HCT116 (cell line): Measurements from ENCODE around the gene SNX2. TPM values are rescaled to one million over a fixed set of nuclear protein-coding genes. Genes with fewer than 3 reads are reported as not detected.
A peak's percentile ranks its signal among the peaks of the same experiment; 100 is the strongest.

Experiments used
- ATAC-seq: fragments of 200-7000 bp; cut with Tn5 transposase; 2 replicates; pipeline ENCODE4 v1.9.1; 2020; ENCODE audit warnings: mild to moderate bottlenecking, moderate library complexity
- Bru-seq: library from RNA; stranded (reverse); fragments of 400-500 nt; gene quantifications from one replicate; lab custom pipeline; 2021; lab: Mats Ljungman, UMichigan
- BruChase-seq, 2 experiments: library from RNA; stranded (reverse); fragments of 400-500 nt; gene quantifications; one replicate each; lab custom pipeline; 2021; lab: Mats Ljungman, UMichigan
- BruUV-seq: library from RNA; stranded (reverse); fragments of 400-500 nt; replicated peaks from 2 replicates; lab custom pipeline; 2021; lab: Mats Ljungman, UMichigan
- CTCF ChIA-PET: fragments of 300-600 bp; sonication (Branson Sonifier 250); formaldehyde crosslinking; loops from one replicate; lab custom pipeline; 2021; ENCODE audit warnings: antibody characterized with exemption; lab: Charles Lee
- POLR2A ChIA-PET: fragments of 300-600, 350-600 bp; sonication (Branson Sonifier 250); formaldehyde crosslinking; loops from one replicate; lab custom pipeline; 2021; ENCODE audit warnings: antibody characterized with exemption; lab: Charles Lee
- RAD21 ChIA-PET, 2 experiments: fragments of 300-600 bp; sonication (Branson Sonifier 250); formaldehyde crosslinking; loops; one replicate each; lab custom pipeline; 2023; ENCODE audit warnings: low total read pairs in 2 of 2; ENCODE audit not compliant: uncharacterized antibody in 2 of 2, unreplicated experiment in 2 of 2, low non-redundant PET in 1 of 2; lab: Charles Lee
- DNase-seq: peaks from one replicate; pipeline ENCODE4 v3.0.0-alpha.2; 2010; ENCODE audit warnings: low read depth, low spot score
- H2AFZ ChIP-seq: fragments of 200-600 bp; shearing (Covaris generic), sonication (generic); 2 replicates; pipeline ENCODE4 v1.6.1; 2017; ENCODE audit warnings: low read depth, mixed run types, mixed read lengths, antibody characterized with exemption, low read length; ENCODE audit not compliant: poor library complexity, severe bottlenecking
- H3K27ac ChIP-seq: 2 replicates; pipeline ENCODE4 v1.5.1; 2012; ENCODE audit warnings: low read depth, low read length
- H3K27me3 ChIP-seq: fragments of 200-600 bp; sonication (generic); 2 replicates; pipeline ENCODE4 v1.6.1; 2016; ENCODE audit warnings: mixed run types, low read length, mixed read lengths; ENCODE audit not compliant: insufficient read depth
- H3K36me3 ChIP-seq, 2 experiments: fragments of 200-500 bp in 1 of 2; fragments of 200-600 bp in 1 of 2; sonication (Bioruptor generic) in 1 of 2; sonication (generic) in 1 of 2; 2 replicates each; pipeline versions ENCODE4 v1.5.1 to v1.6.1; 2014 to 2016; ENCODE audit warnings: low read length in 2 of 2, inconsistent platforms in 1 of 2, mixed read lengths in 1 of 2, mixed run types in 1 of 2; ENCODE audit not compliant: insufficient read depth in 2 of 2, control insufficient read depth in 1 of 2
- H3K4me1 ChIP-seq, 2 experiments: fragments of 200-600 bp in 1 of 2; sonication (generic) in 1 of 2; 2 replicates each; pipeline versions ENCODE4 v1.5.1 to v1.6.1; 2012 to 2017; ENCODE audit warnings: low read length in 2 of 2, inconsistent platforms in 1 of 2, mild to moderate bottlenecking in 1 of 2, mixed read lengths in 1 of 2, mixed run types in 1 of 2, moderate library complexity in 1 of 2; ENCODE audit not compliant: insufficient read depth in 2 of 2, control insufficient read depth in 1 of 2
- H3K4me2 ChIP-seq: fragments of 200-600 bp; sonication (generic); 2 replicates; pipeline ENCODE4 v1.6.1; 2017; ENCODE audit warnings: mixed run types, low read length, mixed read lengths
- H3K4me3 ChIP-seq, 2 experiments: fragments of 200-600 bp in 1 of 2; sonication (generic) in 1 of 2; replicated peaks in 1 of 2; 2 replicates each; pipeline ENCODE4 v1.5.1; 2011 to 2016; ENCODE audit warnings: low read length in 2 of 2, control low read depth in 1 of 2, low read depth in 1 of 2, mild to moderate bottlenecking in 1 of 2, mixed read lengths in 1 of 2, mixed run types in 1 of 2
- H3K79me2 ChIP-seq: fragments of 200-600 bp; sonication (generic); 2 replicates; pipeline ENCODE4 v1.6.1; 2017; ENCODE audit warnings: mild to moderate bottlenecking, mixed run types, low read length, moderate library complexity, mixed read lengths; ENCODE audit not compliant: insufficient read depth
- H3K9ac ChIP-seq: fragments of 200-600 bp; sonication (generic); 2 replicates; pipeline ENCODE4 v1.6.1; 2016; ENCODE audit warnings: low read length, mixed read lengths
- H3K9me2 ChIP-seq: fragments of 200-600 bp; sonication (generic), shearing (Covaris generic); 2 replicates; pipeline ENCODE4 v1.6.1; 2017; ENCODE audit warnings: mixed run types, mild to moderate bottlenecking, moderate library complexity; ENCODE audit not compliant: insufficient read depth
- H3K9me3 ChIP-seq, 2 experiments: fragments of 200-500 bp in 1 of 2; fragments of 200-600 bp in 1 of 2; sonication (Bioruptor generic) in 1 of 2; sonication (generic) in 1 of 2; 2 replicates each; pipeline ENCODE4 v1.6.1; 2014 to 2017; ENCODE audit warnings: low read length in 2 of 2, mixed read lengths in 2 of 2, inconsistent platforms in 1 of 2, low read depth in 1 of 2, mild to moderate bottlenecking in 1 of 2, mixed run types in 1 of 2, moderate library complexity in 1 of 2; ENCODE audit not compliant: control insufficient read depth in 1 of 2, insufficient read depth in 1 of 2
- H4K20me1 ChIP-seq: fragments of 200-600 bp; sonication (generic), shearing (Covaris generic); 2 replicates; pipeline ENCODE4 v1.6.1; 2017; ENCODE audit warnings: mixed run types, mild to moderate bottlenecking, moderate library complexity; ENCODE audit not compliant: insufficient read depth
- CBX3 ChIP-seq: IDR thresholded peaks from 2 replicates; pipeline ENCODE4 v1.6.1; 2012; ENCODE audit warnings: low read depth
- CEBPB ChIP-seq: IDR thresholded peaks from 2 replicates; pipeline ENCODE4 v1.6.1; 2012; ENCODE audit warnings: low read depth
- CTCF ChIP-seq, 3 experiments: fragments of 200-600 bp in 1 of 3; sonication (generic) in 1 of 3; IDR thresholded peaks in 2 of 3; conservative IDR thresholded peaks in 1 of 3; 2 replicates each; pipeline ENCODE4 v1.5.1; 2012 to 2017; ENCODE audit warnings: low read depth in 2 of 3, low read length in 2 of 3, antibody characterized with exemption in 1 of 3, borderline replicate concordance in 1 of 3, control low read depth in 1 of 3, mild to moderate bottlenecking in 1 of 3, mixed read lengths in 1 of 3, mixed run types in 1 of 3, moderate library complexity in 1 of 3; ENCODE audit not compliant: insufficient read depth in 1 of 3
- EZH2 ChIP-seq: fragments of 200-600 bp; sonication (generic); IDR thresholded peaks from 2 replicates; pipeline ENCODE4 v1.6.1; 2017; ENCODE audit warnings: antibody characterized with exemption, mixed run types
- FOSL1 ChIP-seq: IDR thresholded peaks from 2 replicates; pipeline ENCODE4 v1.6.1; 2012; ENCODE audit warnings: low read depth
- POLR2A ChIP-seq: IDR thresholded peaks from 2 replicates; pipeline ENCODE4 v1.7.0; 2011; ENCODE audit warnings: borderline replicate concordance; ENCODE audit not compliant: insufficient read depth, insufficient read length; ENCODE audit errors: extremely low read depth
- POLR2AphosphoS5 ChIP-seq: IDR thresholded peaks from 2 replicates; pipeline ENCODE4 v1.6.1; 2011; ENCODE audit warnings: mild to moderate bottlenecking, low read depth, low read length, moderate library complexity
- RAD21 ChIP-seq: IDR thresholded peaks from 2 replicates; pipeline ENCODE4 v1.6.1; 2012; ENCODE audit warnings: low read depth, mild to moderate bottlenecking
- REST ChIP-seq: IDR thresholded peaks from 2 replicates; pipeline ENCODE4 v1.6.1; 2012; ENCODE audit warnings: low read depth
- SIN3A ChIP-seq: IDR thresholded peaks from 2 replicates; pipeline ENCODE4 v1.6.1; 2012; ENCODE audit warnings: low read depth
- SP1 ChIP-seq: IDR thresholded peaks from 2 replicates; pipeline ENCODE4 v1.6.1; 2012; ENCODE audit warnings: low read depth
- SRF ChIP-seq: IDR thresholded peaks from 2 replicates; pipeline ENCODE4 v1.6.1; 2012; ENCODE audit warnings: low read depth
- TCF7L2 ChIP-seq: IDR thresholded peaks from 2 replicates; pipeline ENCODE4 v1.7.0; 2011; ENCODE audit warnings: borderline replicate concordance, inconsistent platforms; ENCODE audit not compliant: insufficient read depth, insufficient read length; ENCODE audit errors: extremely low read depth
- YY1 ChIP-seq: IDR thresholded peaks from 2 replicates; pipeline ENCODE4 v1.6.1; 2011; ENCODE audit warnings: low read length, low read depth, moderate library complexity, mild to moderate bottlenecking; ENCODE audit not compliant: insufficient replicate concordance; ENCODE audit errors: extremely low read depth
- ZFX ChIP-seq: fragments of 450-650 bp; IDR thresholded peaks from 2 replicates; pipeline ENCODE4 v1.6.1; 2017
- ZNF274 ChIP-seq: fragments of 200-500 bp; sonication (Bioruptor generic); IDR thresholded peaks from 2 replicates; pipeline ENCODE4 v1.6.1; 2014; ENCODE audit warnings: mild to moderate bottlenecking, low read depth, low read length, inconsistent platforms
- intact Hi-C: fragments of 100-400 bp; cut with micrococcal nuclease; formaldehyde crosslinking; loops from 2 replicates; pipeline ENCODE4 v1.10.0; 2022
- long read RNA-seq: library from polyadenylated mRNA; unstranded; transcript quantifications from one replicate; pipeline ENCODE4 v2.0.0, GENCODE V29; 2021; ENCODE audit not compliant: unreplicated experiment
- polyA plus RNA-seq: library from polyadenylated mRNA; unstranded; fragments of >200 nt; gene quantifications from 2 replicates; pipeline ENCODE4 v1.2.1, GENCODE V29; 2012; ENCODE audit warnings: missing spikeins
- total RNA-seq: library from RNA; stranded (reverse); gene quantifications from one replicate; pipeline ENCODE4 v1.2.1, GENCODE V29; 2021; ENCODE audit not compliant: unreplicated experiment
- TF ChIP-seq, protein P1 (sequence below): IDR thresholded peaks from 2 replicates; pipeline ENCODE4 v1.6.1; 2012
- TF ChIP-seq, protein P2 (sequence below): IDR thresholded peaks from 2 replicates; pipeline ENCODE4 v1.6.1; 2012

Gene SNX2, protein sequence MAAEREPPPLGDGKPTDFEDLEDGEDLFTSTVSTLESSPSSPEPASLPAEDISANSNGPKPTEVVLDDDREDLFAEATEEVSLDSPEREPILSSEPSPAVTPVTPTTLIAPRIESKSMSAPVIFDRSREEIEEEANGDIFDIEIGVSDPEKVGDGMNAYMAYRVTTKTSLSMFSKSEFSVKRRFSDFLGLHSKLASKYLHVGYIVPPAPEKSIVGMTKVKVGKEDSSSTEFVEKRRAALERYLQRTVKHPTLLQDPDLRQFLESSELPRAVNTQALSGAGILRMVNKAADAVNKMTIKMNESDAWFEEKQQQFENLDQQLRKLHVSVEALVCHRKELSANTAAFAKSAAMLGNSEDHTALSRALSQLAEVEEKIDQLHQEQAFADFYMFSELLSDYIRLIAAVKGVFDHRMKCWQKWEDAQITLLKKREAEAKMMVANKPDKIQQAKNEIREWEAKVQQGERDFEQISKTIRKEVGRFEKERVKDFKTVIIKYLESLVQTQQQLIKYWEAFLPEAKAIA
- total RNA-seq (57.7 TPM), Bru-seq, nascent RNA (percentile 81 among the genes with signal in this experiment), BruChase-seq, experiment 1, labeled RNA remaining after a 6-hour chase (percentile 75 among the genes with signal in this experiment), BruChase-seq, experiment 2, labeled RNA remaining after a 2-hour chase (percentile 73 among the genes with signal in this experiment)
- polyA plus RNA-seq, result 28.4 and 33.6 TPM in 2 replicates
- long read RNA-seq, transcript SNX2-201 (15 exons, 2,128 nt), result major isoform, 165 of 189 reads
- long read RNA-seq, partial matches to known transcripts, result 3 of 189 reads
- long read RNA-seq, other reads (novel, unspliced or antisense), result 21 of 189 reads

DNA sequence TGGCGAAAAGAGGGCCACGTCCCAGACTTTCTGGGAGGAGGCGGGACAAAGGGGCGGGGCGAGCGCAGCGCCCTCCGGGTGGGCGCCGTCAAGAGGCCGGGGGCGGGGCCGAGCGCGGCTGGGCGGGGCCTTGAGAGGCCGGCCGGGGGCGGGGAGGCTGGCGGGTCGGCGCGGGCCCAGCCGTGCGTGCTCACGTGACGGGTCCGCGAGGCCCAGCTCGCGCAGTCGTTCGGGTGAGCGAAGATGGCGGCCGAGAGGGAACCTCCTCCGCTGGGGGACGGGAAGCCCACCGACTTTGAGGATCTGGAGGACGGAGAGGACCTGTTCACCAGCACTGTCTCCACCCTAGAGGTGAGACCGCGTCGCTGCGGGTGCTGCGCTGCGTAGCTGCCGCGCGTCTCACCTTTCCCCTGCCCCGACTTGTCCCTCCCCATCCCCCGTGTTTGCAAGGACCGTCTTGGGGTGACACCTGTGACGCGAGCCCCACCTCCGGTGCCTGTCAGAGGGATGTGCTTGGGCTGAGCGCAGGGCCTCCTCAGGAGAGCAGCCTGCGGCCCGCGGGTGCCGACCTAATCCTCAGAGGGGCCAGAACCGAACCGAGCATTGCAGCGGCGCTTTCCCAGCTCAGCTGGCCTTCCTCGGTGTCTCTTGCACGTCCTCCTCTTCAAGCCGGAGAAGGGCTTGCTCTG is at the start of gene SNX2:
TSS of gene SNX2 (plus strand) at position 220 of the 689 bp plus-strand sequence. CDS start at position 244, 24 bp downstream.
- H3K9me2 ChIP-seq, result no peaks in the 10 kb centered on the region
- peak within 1 kb of the TSS; percentile 87 to 92 for H3K4me3 ChIP-seq
- H3K9ac ChIP-seq, result peak within 1 kb of the TSS; percentile 80
- H3K27me3 ChIP-seq, result no peaks in the 10 kb centered on the region
- POLR2A ChIA-PET, result interaction anchor here (0.6 to 1.4 kb wide), 2 partner anchors 71 to 804 kb away, joined by 3 read pairs; no protein-coding TSS in a partner anchor
- CTCF ChIA-PET, result no interaction called here
- intact Hi-C loops, result no loop called here
- H3K9me3 ChIP-seq, result no peaks in the 10 kb centered on the region
- peak within 1 kb of the TSS; percentile 62 for H2AFZ ChIP-seq
- H3K79me2 ChIP-seq, result peaks cover 50% of the 10 kb centered on the region
- ATAC-seq (peak; percentile 95), DNase-seq (peak; percentile 66)
- peaks cover 6 to 13% of the 10 kb centered on the region in 2 experiments; a peak in 2 of 4 replicates for H3K4me1 ChIP-seq
- no TSS peak for BruUV-seq
- H3K27ac ChIP-seq, result peak within 1 kb of the TSS; percentile 56
- H3K4me2 ChIP-seq, result peak within 1 kb of the TSS; percentile 79
- RAD21 ChIA-PET, result no interaction called here
- H3K36me3 ChIP-seq, result no peaks in the 10 kb centered on the region
- no peaks in the 10 kb centered on the region for H4K20me1 ChIP-seq
- TF ChIP-seq SIN3A, result peak; percentile 58; the same call in 1 of the 2 replicates
- TF ChIP-seq CBX3, result no peak
- TF ChIP-seq FOSL1, result no peak
- no peak for TF ChIP-seq SRF
- peak; percentile 68 for TF ChIP-seq POLR2A
- TF ChIP-seq ZFX, result peak; percentile 59
- TF ChIP-seq, protein P1, sequence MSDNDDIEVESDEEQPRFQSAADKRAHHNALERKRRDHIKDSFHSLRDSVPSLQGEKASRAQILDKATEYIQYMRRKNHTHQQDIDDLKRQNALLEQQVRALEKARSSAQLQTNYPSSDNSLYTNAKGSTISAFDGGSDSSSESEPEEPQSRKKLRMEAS, result peak; percentile 76
- TF ChIP-seq, protein P2, sequence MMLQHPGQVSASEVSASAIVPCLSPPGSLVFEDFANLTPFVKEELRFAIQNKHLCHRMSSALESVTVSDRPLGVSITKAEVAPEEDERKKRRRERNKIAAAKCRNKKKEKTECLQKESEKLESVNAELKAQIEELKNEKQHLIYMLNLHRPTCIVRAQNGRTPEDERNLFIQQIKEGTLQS, result no peak
- no peak for TF ChIP-seq CEBPB
- no peak for TF ChIP-seq REST
- no peak for TF ChIP-seq EZH2
- TF ChIP-seq YY1, result peak; percentile 92
- TF ChIP-seq RAD21, result no peak
- peak in 2 of 3 experiments; percentile 6 to 23; a peak in 1 of 6 replicates for TF ChIP-seq CTCF (IDR thresholded peaks at IDR 0.05 in 2 of 3, conservative IDR thresholded peaks at IDR 0.05 in 1 of 3; ENCODE audit: borderline replicate concordance in 1 of 3, insufficient read depth in 1 of 3, low read depth in 2 of 3, low read length in 2 of 3)
- TF ChIP-seq SP1, result no peak
- TF ChIP-seq TCF7L2, result no peak
- peak; percentile 94 for TF ChIP-seq POLR2AphosphoS5
- TF ChIP-seq ZNF274, result no peak
